ENCODE data around the gene RPIA.

GRCh38 chr2:88698027-88698413 lies 6.5 kb downstream of the RPIA start:
- TF ChIP-seq, protein P1, sequence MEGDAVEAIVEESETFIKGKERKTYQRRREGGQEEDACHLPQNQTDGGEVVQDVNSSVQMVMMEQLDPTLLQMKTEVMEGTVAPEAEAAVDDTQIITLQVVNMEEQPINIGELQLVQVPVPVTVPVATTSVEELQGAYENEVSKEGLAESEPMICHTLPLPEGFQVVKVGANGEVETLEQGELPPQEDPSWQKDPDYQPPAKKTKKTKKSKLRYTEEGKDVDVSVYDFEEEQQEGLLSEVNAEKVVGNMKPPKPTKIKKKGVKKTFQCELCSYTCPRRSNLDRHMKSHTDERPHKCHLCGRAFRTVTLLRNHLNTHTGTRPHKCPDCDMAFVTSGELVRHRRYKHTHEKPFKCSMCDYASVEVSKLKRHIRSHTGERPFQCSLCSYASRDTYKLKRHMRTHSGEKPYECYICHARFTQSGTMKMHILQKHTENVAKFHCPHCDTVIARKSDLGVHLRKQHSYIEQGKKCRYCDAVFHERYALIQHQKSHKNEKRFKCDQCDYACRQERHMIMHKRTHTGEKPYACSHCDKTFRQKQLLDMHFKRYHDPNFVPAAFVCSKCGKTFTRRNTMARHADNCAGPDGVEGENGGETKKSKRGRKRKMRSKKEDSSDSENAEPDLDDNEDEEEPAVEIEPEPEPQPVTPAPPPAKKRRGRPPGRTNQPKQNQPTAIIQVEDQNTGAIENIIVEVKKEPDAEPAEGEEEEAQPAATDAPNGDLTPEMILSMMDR (IDR thresholded peaks at IDR 0.05) = no peak
- TF ChIP-seq POLR2A (IDR thresholded peaks at IDR 0.05) = no peak
